OCI-LY7 (cell line): ENCODE data around the gene ANKRD42. TPM values are rescaled to one million over a fixed set of nuclear protein-coding genes. Genes with fewer than 3 reads are reported as not detected.

Experiments used
- BruUV-seq: library from RNA; stranded (reverse); fragments of 400-500 nt; replicated peaks from 2 replicates; lab custom pipeline; 2021; lab: Mats Ljungman, UMichigan
- CTCF ChIA-PET: fragments of 300-600 bp; sonication (Branson Sonifier 250); formaldehyde crosslinking; loops from one replicate; lab custom pipeline; 2022; ENCODE audit warnings: antibody characterized with exemption; ENCODE audit not compliant: unreplicated experiment; lab: Charles Lee
- POLR2A ChIA-PET: fragments of 300-600 bp; sonication (Branson Sonifier 250); formaldehyde crosslinking; loops from one replicate; lab custom pipeline; 2022; ENCODE audit warnings: antibody characterized with exemption; lab: Charles Lee
- DNase-seq: peaks from one replicate; pipeline ENCODE4 v3.0.0-alpha.2; 2015; ENCODE audit warnings: low spot score
- H2AFZ ChIP-seq: fragments of 200-600 bp; sonication (generic), shearing (Covaris generic); 2 replicates; pipeline ENCODE4 v1.6.1; 2014; ENCODE audit warnings: mild to moderate bottlenecking, antibody characterized with exemption, low read length, moderate library complexity
- H3K27ac ChIP-seq: fragments of 200-600 bp; sonication (generic); 2 replicates; pipeline ENCODE4 v1.5.1; 2014; ENCODE audit warnings: mixed run types, low read depth, mild to moderate bottlenecking, moderate library complexity, low read length, inconsistent platforms; ENCODE audit not compliant: poor library complexity, severe bottlenecking
- H3K36me3 ChIP-seq: fragments of 200-600 bp; sonication (generic); 2 replicates; pipeline ENCODE4 v1.6.1; 2014; ENCODE audit warnings: mild to moderate bottlenecking, antibody characterized with exemption, low read length, moderate library complexity, mixed read lengths; ENCODE audit not compliant: insufficient read depth
- H3K4me1 ChIP-seq: fragments of 200-600 bp; sonication (generic); 2 replicates; pipeline ENCODE4 v1.5.1; 2014; ENCODE audit warnings: mild to moderate bottlenecking, low read length; ENCODE audit not compliant: insufficient read depth, poor library complexity, severe bottlenecking
- H3K4me2 ChIP-seq: fragments of 200-600 bp; sonication (generic); 2 replicates; pipeline ENCODE4 v1.6.1; 2014; ENCODE audit warnings: mild to moderate bottlenecking, low read length
- H3K4me3 ChIP-seq: fragments of 200-600 bp; sonication (generic); 2 replicates; pipeline ENCODE4 v1.5.1; 2014; ENCODE audit warnings: mild to moderate bottlenecking, low read depth, low read length; ENCODE audit not compliant: poor library complexity, severe bottlenecking
- H3K79me2 ChIP-seq: fragments of 200-600 bp; sonication (generic); 2 replicates; pipeline ENCODE4 v1.6.1; 2016; ENCODE audit warnings: low read depth, mild to moderate bottlenecking, low read length, moderate library complexity, mixed read lengths; ENCODE audit not compliant: insufficient read depth
- H3K9me2 ChIP-seq: fragments of 200-600 bp; sonication (generic); 2 replicates; pipeline ENCODE4 v1.6.1; 2016; ENCODE audit warnings: mild to moderate bottlenecking, low read length, mixed read lengths; ENCODE audit not compliant: insufficient read depth
- H3K9me3 ChIP-seq: fragments of 200-600 bp; sonication (generic); 2 replicates; pipeline ENCODE4 v1.6.1; 2014; ENCODE audit warnings: mild to moderate bottlenecking, mixed run types, low read length, mixed read lengths
- H4K20me1 ChIP-seq: fragments of 200-600 bp; sonication (generic); 2 replicates; pipeline ENCODE4 v1.6.1; 2014; ENCODE audit warnings: mild to moderate bottlenecking, antibody characterized with exemption, low read length, moderate library complexity, mixed read lengths; ENCODE audit not compliant: insufficient read depth
- CTCF ChIP-seq: fragments of 200-600 bp; sonication (generic); conservative IDR thresholded peaks from 2 replicates; pipeline ENCODE4 v1.5.1; 2014; ENCODE audit warnings: mild to moderate bottlenecking, antibody characterized with exemption, low read length, moderate library complexity, mixed read lengths
- EZH2phosphoT487 ChIP-seq: fragments of 200-600 bp; sonication (generic); IDR thresholded peaks from 2 replicates; pipeline ENCODE4 v1.6.1; 2018; ENCODE audit warnings: low read depth, borderline replicate concordance, mild to moderate bottlenecking, mixed run types, antibody characterized with exemption, low read length, moderate library complexity, mixed read lengths
- intact Hi-C: fragments of 100-400 bp; cut with micrococcal nuclease; formaldehyde crosslinking; loops from one replicate; pipeline ENCODE4 v1.10.0; 2022; ENCODE audit not compliant: unreplicated experiment
- total RNA-seq, 2 experiments: library from RNA; depleted of rRNA in 1 of 2; stranded (reverse); fragments of >200 nt in 1 of 2; shearing (Covaris generic) in 1 of 2; gene quantifications; 2 replicates each; pipeline ENCODE4 v1.2.3, GENCODE V29; 2014 to 2022

The ANKRD42 gene
- total RNA-seq, 2 experiments from 2014 or later: 2.2 to 3.3 TPM

DNA sequence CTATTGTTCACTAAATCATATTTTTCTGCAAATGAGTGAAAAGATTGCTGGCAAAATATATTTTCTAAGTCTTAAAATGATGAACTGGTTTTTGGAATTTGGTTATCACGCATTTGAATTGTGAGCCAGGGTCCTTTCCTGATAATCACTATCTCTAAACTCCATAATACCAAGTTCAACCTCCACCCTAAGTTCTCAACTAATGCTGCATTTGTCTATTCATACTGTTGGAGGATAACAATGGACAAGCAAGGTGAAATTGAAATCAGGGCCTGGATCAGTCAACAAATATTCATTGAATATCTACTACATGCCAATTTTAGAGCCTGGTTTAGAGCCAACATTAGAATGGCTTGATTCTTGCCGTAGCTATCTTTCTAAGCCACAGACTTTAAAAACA is 41.2 kb upstream of the ANKRD42 start:
- ChIA-PET POLR2A (interaction anchor here (0.7 to 1.7 kb wide), 4 partner anchors 11 to 251 kb away, joined by 3 to 10 read pairs (median 3); partner anchors contain the start of gene RAB30), CTCF (interaction anchor here (0.6 kb wide), 1 partner anchor 13 kb away, joined by 3 read pairs; no protein-coding TSS in a partner anchor)
- Histone ChIP-seq H3K4me2 (no peak overlapping the region), H3K9me2 (no peaks in the 10 kb centered on the region), H3K36me3 (peaks cover under 1% of the 10 kb centered on the region), H4K20me1 (no peaks in the 10 kb centered on the region), H3K9me3 (peaks cover 4% of the 10 kb centered on the region; the same call in 1 of the 2 replicates), H3K4me3 (no peak overlapping the region), H3K79me2 (peaks cover 8% of the 10 kb centered on the region), H2AFZ (peak overlapping the region; percentile 31; the same call in 1 of the 2 replicates), H3K27ac (no peak overlapping the region), H3K4me1 (peaks cover 52% of the 10 kb centered on the region)
- TF ChIP-seq EZH2phosphoT487: no peak
- intact Hi-C loops: no loop called here
- DNase-seq: no peak
- no TSS peak for BruUV-seq

DNA sequence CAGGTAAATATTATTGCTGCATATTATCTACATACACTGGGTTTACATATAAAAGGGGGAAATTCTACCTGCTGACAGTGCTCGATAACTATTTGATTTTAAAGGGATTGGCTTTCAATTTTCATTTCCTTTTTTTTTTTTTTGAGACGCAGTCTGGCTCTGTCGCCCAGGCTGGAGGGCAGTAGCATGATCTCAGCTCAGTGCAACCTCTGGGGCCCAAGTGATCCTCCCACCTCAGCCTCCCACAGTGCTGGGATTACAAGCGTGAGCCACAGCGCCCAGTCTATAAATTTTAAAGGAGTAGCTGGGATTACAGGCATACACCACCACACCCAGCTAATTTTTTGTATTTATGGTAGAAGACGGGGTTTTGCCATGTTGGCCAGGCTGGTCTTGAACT is 39.7 kb upstream of the ANKRD42 start:
- no peak overlapping the region; the same call in 1 of the 2 replicates for H2AFZ ChIP-seq
- no TSS peak for BruUV-seq
- H4K20me1 ChIP-seq: peaks cover 14% of the 10 kb centered on the region
- no peaks in the 10 kb centered on the region for H3K9me2 ChIP-seq
- ChIA-PET POLR2A (interaction anchor here (0.6 to 2.0 kb wide), 10 partner anchors 9 to 250 kb away, joined by 3 to 7 read pairs (median 3); no protein-coding TSS in a partner anchor), CTCF (no interaction called here)
- peaks cover 52% of the 10 kb centered on the region for H3K4me1 ChIP-seq
- H3K36me3 ChIP-seq: peaks cover 15% of the 10 kb centered on the region
- peaks cover 23% of the 10 kb centered on the region for H3K79me2 ChIP-seq
- intact Hi-C loops: no loop called here
- H3K27ac ChIP-seq: no peak overlapping the region
- H3K4me2 ChIP-seq: peak overlapping the region; percentile 9; the same call in 1 of the 2 replicates
- TF ChIP-seq EZH2phosphoT487 (no peak), CTCF (no peak)
- DNase-seq: no peak
- no peak overlapping the region for H3K4me3 ChIP-seq
- peaks cover 4% of the 10 kb centered on the region; the same call in 1 of the 2 replicates for H3K9me3 ChIP-seq

GRCh38 chr11:83156144-83156995 is 37.1 kb upstream of the ANKRD42 start:
- intact Hi-C loops: loop anchor here (1.0 to 2.0 kb wide), 5 partner anchors 86 to 256 kb away; partner anchors contain the start of genes CCDC90B, DDIAS, PRCP and RAB30
- H3K4me1 ChIP-seq: peaks cover 56% of the 10 kb centered on the region
- peak overlapping the region; percentile 78 for H3K4me2 ChIP-seq
- peak overlapping the region; percentile 71 for H3K27ac ChIP-seq
- TF ChIP-seq EZH2phosphoT487: no peak
- no peak for TF ChIP-seq CTCF
- ChIA-PET POLR2A (interaction anchor here (0.7 to 5.1 kb wide), 33 partner anchors 9 to 253 kb away, joined by 3 to 36 read pairs (median 4); partner anchors contain the start of genes DDIAS and RAB30), CTCF (interaction anchor here (0.7 to 1.2 kb wide), 3 partner anchors 17 to 105 kb away, joined by 3 to 4 read pairs (median 3); no protein-coding TSS in a partner anchor)
- no peaks in the 10 kb centered on the region for H3K9me2 ChIP-seq
- H3K9me3 ChIP-seq: peaks cover 4% of the 10 kb centered on the region; the same call in 1 of the 2 replicates
- H3K79me2 ChIP-seq: peaks cover 49% of the 10 kb centered on the region
- TSS peak; percentile 98 for BruUV-seq
- peaks cover 41% of the 10 kb centered on the region for H3K36me3 ChIP-seq
- peak; percentile 100 for DNase-seq
- H4K20me1 ChIP-seq: peaks cover 39% of the 10 kb centered on the region
- peak overlapping the region; percentile 70 for H2AFZ ChIP-seq
- H3K4me3 ChIP-seq: peak overlapping the region; percentile 95
